ENCODE measurements around the gene RXRA. TPM values are rescaled to one million over a fixed set of nuclear protein-coding genes. Genes with fewer than 3 reads are reported as not detected.

RXRA gene
- total RNA-seq, 6 experiments from 2014 or later: 23.2 to 31.9 (median 28.0) TPM

- Mint-ChIP-seq H3K4me3 (no peak overlapping the region), H3K36me3 (ENCODE audit: low read depth) (no peaks in the 10 kb centered on the region), H3K4me1 (ENCODE audit: low read depth) (no peaks in the 10 kb centered on the region), H3K27me3 (ENCODE audit: insufficient read depth) (peaks cover 30% of the 10 kb centered on the region), H3K27ac (no peak overlapping the region), H3K9me3 (no peaks in the 10 kb centered on the region)
- TF ChIP-seq, protein P1, sequence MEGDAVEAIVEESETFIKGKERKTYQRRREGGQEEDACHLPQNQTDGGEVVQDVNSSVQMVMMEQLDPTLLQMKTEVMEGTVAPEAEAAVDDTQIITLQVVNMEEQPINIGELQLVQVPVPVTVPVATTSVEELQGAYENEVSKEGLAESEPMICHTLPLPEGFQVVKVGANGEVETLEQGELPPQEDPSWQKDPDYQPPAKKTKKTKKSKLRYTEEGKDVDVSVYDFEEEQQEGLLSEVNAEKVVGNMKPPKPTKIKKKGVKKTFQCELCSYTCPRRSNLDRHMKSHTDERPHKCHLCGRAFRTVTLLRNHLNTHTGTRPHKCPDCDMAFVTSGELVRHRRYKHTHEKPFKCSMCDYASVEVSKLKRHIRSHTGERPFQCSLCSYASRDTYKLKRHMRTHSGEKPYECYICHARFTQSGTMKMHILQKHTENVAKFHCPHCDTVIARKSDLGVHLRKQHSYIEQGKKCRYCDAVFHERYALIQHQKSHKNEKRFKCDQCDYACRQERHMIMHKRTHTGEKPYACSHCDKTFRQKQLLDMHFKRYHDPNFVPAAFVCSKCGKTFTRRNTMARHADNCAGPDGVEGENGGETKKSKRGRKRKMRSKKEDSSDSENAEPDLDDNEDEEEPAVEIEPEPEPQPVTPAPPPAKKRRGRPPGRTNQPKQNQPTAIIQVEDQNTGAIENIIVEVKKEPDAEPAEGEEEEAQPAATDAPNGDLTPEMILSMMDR (IDR thresholded peaks at IDR 0.05): no peak
- no peak for DNase-seq
Measured at GRCh38 chr9:134287591-134288491, 38.4 kb upstream of the RXRA start.

DNA sequence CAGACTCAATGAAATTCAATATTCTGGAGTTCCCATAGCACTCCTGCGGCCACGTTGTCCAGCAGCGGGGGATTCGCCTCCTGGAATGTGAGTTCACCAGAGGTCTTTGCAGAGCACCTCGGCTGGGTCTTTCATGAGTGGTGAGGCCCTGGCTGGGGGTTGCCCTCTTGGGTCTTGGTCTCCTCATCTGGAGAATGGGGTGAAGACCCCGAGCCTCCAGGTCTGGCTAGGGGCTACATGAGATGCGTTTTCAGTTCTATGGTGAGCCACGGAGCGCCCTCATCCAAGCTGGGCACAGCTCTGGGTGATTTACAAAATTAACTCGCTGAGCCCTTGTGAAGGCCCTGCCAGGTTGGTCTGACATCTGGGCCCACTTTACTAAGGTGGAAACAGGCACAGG lies 37.5 kb upstream of the RXRA start:
- TF ChIP-seq, protein P1 (IDR thresholded peaks at IDR 0.05): no peak
- Mint-ChIP-seq H3K9me3 (no peaks in the 10 kb centered on the region), H3K4me1 (ENCODE audit: low read depth) (no peaks in the 10 kb centered on the region), H3K36me3 (ENCODE audit: low read depth) (no peaks in the 10 kb centered on the region), H3K27me3 (ENCODE audit: insufficient read depth) (peaks cover 34% of the 10 kb centered on the region), H3K4me3 (no peak overlapping the region), H3K27ac (no peak overlapping the region)
- no peak for DNase-seq

GRCh38 chr9:134289241-134289875 lies 36.9 kb upstream of the RXRA start:
- no peaks in the 10 kb centered on the region for H3K36me3 Mint-ChIP-seq (ENCODE audit: low read depth)
- H3K27me3 Mint-ChIP-seq (ENCODE audit: insufficient read depth): peaks cover 34% of the 10 kb centered on the region
- TF ChIP-seq, protein P1 (IDR thresholded peaks at IDR 0.05): no peak
- no peaks in the 10 kb centered on the region for H3K4me1 Mint-ChIP-seq (ENCODE audit: low read depth)
- H3K9me3 Mint-ChIP-seq: no peaks in the 10 kb centered on the region
- H3K4me3 Mint-ChIP-seq: no peak overlapping the region
- no peak for DNase-seq
- no peak overlapping the region for H3K27ac Mint-ChIP-seq

DNA sequence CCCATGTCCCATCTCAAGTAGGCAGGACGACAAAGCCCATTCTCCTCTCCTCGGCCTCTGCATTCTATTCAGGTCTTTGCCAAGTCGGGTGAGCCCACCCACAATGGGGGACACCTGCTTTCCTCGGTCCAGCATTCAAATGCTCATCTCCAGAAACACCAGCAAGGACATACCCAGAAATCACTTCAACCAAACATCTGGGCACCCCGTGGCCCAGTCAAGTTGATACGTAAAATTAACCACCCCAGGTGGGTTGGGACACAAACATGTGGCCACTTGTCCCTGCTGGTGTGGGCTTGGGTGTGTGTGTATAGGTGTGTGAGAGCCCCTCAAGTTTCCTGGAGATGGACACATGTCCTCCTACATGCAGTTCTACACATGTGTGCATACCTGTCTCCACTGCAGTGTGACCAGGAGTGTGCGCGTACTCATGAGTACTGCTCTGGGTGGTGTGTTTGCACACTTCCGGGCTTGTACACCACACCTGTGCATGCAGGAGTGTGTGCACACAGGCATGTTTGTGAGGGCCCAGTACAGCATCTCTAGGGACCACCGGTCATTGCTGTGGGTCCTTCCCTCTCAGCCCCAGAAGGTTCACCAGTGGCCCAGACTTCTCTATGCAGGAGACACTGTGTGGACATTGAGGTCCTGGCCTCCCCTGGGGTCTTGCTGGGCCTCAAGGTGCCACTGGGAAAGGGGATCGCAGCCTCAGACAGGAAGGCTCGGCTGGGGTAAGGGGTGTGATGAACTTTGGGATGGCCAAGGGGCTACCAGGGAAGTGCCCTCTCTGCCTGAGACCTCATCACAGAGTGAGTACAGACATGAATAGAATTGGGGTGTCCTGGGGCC lies 35.4 kb upstream of the RXRA start:
- H3K36me3 Mint-ChIP-seq (ENCODE audit: low read depth): no peaks in the 10 kb centered on the region
- TF ChIP-seq, protein P1 (IDR thresholded peaks at IDR 0.05): no peak
- H3K9me3 Mint-ChIP-seq: no peaks in the 10 kb centered on the region
- H3K27ac Mint-ChIP-seq: no peak overlapping the region
- H3K4me1 Mint-ChIP-seq (ENCODE audit: low read depth): no peaks in the 10 kb centered on the region
- no peak for DNase-seq
- peaks cover 37% of the 10 kb centered on the region for H3K27me3 Mint-ChIP-seq (ENCODE audit: insufficient read depth)
- H3K4me3 Mint-ChIP-seq: no peak overlapping the region

DNA sequence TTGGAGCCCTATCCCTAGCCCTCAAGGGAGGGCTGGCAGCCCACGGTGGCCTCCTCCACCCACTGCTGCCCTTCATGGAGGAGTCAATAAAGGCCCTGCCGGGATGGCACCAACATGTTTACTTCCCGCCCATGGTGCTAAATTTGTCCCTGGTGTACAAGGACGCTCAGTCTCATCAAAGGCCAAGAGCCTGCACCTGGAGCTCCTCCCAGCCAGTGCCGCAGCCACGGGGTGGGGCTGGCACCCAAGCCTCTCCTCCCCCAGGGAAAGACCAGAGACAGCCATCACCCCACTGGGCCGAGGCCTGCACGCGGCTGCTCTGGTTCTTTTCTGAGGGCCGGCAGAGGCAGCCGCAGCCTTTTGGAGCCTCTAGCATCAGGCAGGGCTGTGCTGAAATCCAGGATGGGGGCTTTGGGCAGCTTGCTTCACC lies 34.8 kb upstream of the RXRA start:
- DNase-seq: no peak
- no peak overlapping the region for H3K4me3 Mint-ChIP-seq
- TF ChIP-seq, protein P1 (IDR thresholded peaks at IDR 0.05): no peak
- no peaks in the 10 kb centered on the region for H3K4me1 Mint-ChIP-seq (ENCODE audit: low read depth)
- no peak overlapping the region for H3K27ac Mint-ChIP-seq
- no peaks in the 10 kb centered on the region for H3K36me3 Mint-ChIP-seq (ENCODE audit: low read depth)
- H3K9me3 Mint-ChIP-seq: no peaks in the 10 kb centered on the region
- H3K27me3 Mint-ChIP-seq (ENCODE audit: insufficient read depth): peaks cover 39% of the 10 kb centered on the region
